ENCODE measurements around the gene NEDD4L.
"Not testable (repeated sequence)": the region's sequence is repeated elsewhere in the genome, so short reads cannot be mapped to it uniquely, and the experiment has no call there.

Gene NEDD4L

GRCh38 chr18:58271770-58272169, 227.7 kb downstream of the NEDD4L start:
- no peak for DNase-seq

GRCh38 chr18:58272209-58272608, 228.2 kb downstream of the NEDD4L start:
- DNase-seq = no peak

GRCh38 chr18:58272779-58273435, 228.9 kb downstream of the NEDD4L start:
- no peak for DNase-seq

GRCh38 chr18:58275176-58275575, 231.2 kb downstream of the NEDD4L start:
- DNase-seq = no peak

- DNase-seq = no peak
Observed at GRCh38 chr18:58276789-58277739, 233.0 kb downstream of the NEDD4L start.

- DNase-seq = no peak
Observed at GRCh38 chr18:58279504-58280175, 235.6 kb downstream of the NEDD4L start.

GRCh38 chr18:58280191-58280590, 236.2 kb downstream of the NEDD4L start:
- no peak for DNase-seq

GRCh38 chr18:58282872-58283271, 238.8 kb downstream of the NEDD4L start:
- DNase-seq = not testable (repeated sequence)

GRCh38 chr18:58284699-58285448, 240.8 kb downstream of the NEDD4L start:
- no peak for DNase-seq

- no peak for DNase-seq
Observed at GRCh38 chr18:58285449-58286130, 241.6 kb downstream of the NEDD4L start.

- DNase-seq = no peak
Observed at GRCh38 chr18:58286632-58287352, 242.8 kb downstream of the NEDD4L start.

- no peak for DNase-seq
Observed at GRCh38 chr18:58287353-58288274, 243.6 kb downstream of the NEDD4L start.

GRCh38 chr18:58288921-58289797, 245.1 kb downstream of the NEDD4L start:
- peak; percentile 36 to 47 for DNase-seq

- DNase-seq = no peak
Observed at GRCh38 chr18:58290116-58290695, 246.2 kb downstream of the NEDD4L start.

- no peak for DNase-seq
Observed at GRCh38 chr18:58291131-58291530, 247.1 kb downstream of the NEDD4L start.

- no peak for DNase-seq
Observed at GRCh38 chr18:58292638-58293037, 248.6 kb downstream of the NEDD4L start.

- DNase-seq = no peak
Observed at GRCh38 chr18:58297198-58297597, 253.2 kb downstream of the NEDD4L start.

All from inflammatory macrophage (primary cell).